GM19467 (cell line): ENCODE measurements around the gene LRRC49.

ENCODE experiments used
- ATAC-seq: cut with Tn5 transposase; IDR thresholded peaks from one replicate; pipeline ENCODE4 v1.9.1; 2021; ENCODE audit warnings: mild to moderate bottlenecking, moderate library complexity; ENCODE audit not compliant: unreplicated experiment

Gene LRRC49

DNA sequence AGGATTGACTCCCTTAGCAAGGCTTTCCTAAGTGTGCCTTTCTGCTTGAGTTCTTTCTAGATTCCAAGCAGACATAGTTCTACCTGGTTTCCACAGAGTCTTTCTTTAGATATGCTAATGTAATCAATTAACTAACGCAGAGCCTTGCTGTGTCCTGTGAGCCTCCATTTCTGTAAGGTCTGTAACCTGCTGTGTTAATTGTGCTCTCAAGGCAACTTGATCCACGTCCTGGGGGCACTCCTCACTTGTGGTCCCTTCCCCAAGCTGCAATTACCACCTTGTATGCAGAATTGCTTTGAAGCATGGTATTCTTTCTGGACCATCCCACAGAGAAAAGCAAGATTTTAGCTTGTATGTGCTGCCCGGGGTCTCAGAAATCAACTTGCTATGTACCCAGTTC is 193.2 kb downstream of the LRRC49 start:
- ATAC-seq, result no peak

DNA sequence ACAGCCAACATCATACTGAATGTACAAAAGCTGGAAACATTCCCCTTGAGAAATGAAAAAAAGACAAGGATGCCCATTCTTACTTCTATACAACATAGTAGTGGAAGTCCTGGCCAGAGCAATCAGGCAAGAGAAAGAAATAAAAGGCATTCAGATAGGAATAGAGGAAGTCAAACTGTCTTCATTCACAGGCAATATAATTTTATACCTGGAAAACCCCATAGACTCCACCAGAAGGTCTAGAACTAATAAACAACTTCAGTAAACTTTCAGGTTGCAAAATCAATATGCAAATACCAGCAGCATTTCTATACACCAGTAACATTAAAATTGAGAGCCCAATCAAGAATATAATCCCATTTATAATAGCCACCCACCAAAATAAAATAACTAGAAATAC is 195.5 kb downstream of the LRRC49 start:
- ATAC-seq, result no peak

DNA sequence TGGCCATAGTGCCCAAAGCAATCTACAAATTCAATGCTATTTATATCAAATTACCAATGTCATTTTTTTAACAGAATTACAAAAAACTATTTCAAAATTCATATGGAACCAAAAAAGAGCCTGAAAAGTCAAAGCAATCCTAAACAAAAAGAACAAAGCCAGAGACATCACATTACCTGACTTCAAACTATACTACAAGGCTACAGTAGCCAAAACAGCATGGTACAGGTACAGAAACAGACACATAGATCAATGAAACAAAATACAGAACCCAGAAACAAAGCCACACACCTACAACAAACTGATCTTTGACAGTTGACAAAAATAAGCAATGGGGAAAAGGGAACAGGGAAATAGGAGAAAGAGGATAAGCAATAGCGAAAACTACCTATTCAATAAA is 196.1 kb downstream of the LRRC49 start:
- ATAC-seq, result no peak

DNA sequence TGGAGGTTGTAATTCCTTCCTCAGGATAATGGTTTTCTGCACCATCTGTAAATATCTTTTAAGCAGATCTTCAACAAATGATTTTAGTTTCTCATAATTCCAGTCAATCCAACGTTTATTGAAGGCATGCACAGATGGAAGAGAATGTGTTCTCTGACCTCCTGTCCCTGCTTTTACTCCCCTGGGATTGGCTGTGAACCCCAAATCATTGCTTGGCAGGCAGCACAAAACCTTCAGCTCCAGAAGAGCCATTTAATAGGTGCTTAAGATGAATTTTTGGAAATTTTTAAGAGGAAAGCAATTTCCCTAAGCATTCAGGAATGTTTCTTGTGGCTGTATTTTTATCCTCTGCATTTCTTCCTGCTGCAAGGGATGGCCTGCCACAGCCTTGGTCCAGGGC is 197.2 kb downstream of the LRRC49 start:
- ATAC-seq, result no peak

DNA sequence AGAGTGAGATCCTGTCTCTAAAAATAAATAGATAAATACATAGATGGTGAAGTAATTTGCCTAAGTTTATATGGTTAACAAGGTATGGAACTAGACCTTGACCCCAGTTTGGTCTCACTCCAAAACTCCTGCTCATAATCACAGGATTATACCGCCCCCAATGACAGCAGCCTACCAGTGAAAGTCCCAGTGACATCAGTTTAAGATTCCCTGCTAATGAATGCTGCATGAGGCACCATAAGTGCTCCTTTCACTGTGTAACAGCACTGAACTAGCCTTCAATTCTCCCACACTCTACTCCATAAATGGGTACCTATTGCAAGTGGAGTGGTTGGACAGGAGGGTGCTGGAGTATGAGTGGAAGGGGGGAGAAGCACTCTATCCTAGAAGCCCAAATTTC is 199.0 kb downstream of the LRRC49 start:
- no peak for ATAC-seq

DNA sequence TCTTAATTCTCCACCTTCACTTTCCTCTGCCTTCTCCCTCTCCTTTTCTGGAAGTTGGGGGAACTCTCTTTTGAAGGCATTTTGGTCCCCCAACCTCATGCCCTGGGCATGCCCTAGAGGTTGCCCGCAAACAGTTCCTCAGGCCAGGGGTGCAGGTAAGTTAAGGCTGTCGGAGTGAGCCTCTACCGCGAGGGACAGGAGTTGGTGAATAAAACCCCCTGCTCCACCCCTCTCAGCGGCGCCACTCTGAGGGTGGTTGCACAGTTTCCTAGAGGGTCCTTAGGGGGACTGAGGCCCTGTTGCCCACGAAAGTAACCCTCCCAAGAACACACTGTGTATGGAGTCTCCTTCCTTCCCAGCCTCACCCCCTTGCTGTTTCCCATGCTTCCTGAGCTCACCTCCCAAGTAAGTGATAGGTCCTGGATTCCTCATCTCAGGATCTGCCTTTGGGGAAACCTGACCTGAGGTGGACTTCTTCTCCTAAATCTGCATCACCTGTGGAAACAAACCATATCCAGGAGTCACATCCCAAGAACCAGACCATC is 199.5 kb downstream of the LRRC49 start:
- no peak for ATAC-seq

DNA sequence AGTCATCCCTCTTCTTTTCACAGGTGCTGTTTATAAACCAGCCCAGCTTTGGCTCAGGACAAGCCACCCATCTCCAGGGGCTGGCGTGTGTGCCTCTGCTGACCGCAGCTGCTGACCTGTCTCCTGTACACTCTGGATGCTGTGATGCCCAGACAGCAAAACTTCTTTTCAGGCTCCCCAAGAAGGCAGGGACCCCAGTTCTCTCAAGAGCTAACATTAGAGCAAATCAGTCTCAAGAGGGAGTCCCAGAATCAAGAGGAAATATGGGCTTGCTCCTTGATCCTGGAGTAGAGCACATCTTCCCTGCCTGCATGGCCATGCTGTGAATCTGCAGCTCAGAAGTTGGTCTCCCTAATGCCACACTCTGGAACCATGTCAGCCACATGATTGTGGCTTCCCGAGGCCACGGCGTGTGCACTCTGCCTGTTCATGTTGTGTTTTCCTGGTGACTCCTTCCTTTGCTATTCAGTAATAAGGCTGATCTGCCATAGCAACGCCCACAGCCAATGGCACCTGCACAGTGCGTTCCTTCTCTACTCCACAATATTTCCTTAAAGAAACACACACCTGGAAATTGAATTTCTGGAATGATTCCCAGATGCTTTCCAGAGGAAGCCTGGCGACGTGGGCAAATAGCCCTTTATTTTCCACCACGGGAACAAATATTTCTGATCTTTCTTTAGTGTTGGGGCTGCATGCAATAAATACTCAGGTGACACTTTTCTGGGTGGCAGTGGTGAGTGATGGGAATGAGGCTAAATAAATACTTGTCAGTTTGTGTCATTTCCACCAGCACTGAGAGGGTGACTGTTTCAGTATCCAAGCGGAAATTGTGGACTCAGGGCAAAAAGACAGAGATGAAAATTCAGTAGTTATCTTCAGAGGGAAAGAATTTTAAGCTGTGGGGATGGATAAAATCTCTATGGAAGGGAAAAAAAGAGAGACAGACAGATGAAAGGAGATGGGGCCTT is 200.7 kb downstream of the LRRC49 start:
- ATAC-seq, result no peak

DNA sequence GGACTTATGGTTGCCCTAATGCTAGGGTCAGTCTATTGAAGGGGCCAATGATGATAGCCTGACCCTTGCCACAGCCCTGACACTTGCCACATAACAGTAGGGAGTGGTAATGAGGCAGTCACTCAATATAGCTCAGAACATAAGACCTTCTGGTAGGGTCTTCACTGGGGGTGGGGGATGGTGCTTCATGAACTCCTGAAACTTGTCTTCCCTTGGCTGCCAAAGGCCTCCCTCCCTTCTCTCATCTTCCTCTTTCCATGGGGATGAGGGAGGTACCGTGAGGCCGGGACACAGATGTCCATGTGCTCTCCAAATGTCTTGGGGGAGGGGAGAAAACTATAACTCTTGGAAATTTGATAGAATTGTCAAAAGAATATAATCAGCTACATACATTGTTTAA is 201.5 kb downstream of the LRRC49 start:
- ATAC-seq, result no peak

DNA sequence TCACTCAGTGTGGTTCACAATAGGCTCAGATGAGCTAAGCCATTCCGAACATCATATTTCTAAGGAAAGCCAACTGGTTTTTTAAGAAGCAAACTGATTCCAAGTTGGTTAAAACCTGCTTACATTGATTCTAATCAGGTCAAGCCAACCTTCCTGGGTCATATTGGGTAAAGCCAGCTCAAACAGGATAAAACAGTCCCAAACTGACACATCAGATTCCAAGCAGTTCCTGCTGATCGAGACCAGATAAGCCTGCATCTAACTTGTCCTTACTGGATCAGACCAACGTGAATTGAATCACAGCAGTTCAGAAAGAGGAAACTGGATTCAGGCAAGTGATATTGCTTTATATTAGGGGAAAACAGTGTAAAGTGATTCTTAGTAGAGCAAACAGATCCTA is 204.1 kb downstream of the LRRC49 start:
- no peak for ATAC-seq

DNA sequence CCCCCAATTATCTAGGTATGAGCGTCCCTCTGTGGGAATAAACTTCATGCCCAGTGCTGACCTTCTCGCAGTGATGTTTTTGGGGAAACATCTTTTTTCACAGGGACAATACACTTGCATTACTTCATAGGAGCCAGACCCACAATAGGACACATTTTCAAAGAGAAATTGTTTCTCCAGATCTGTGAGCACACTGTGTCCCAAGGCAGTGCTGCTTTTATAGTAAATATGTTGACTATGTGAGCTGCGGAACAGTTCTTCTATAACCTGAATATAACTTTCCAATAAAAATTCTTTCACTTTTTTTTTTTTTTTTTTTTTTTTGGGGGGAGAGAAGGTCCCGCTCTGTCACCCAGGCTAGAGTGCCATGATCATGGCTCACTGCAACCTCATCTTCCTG is 205.3 kb downstream of the LRRC49 start:
- no peak for ATAC-seq

DNA sequence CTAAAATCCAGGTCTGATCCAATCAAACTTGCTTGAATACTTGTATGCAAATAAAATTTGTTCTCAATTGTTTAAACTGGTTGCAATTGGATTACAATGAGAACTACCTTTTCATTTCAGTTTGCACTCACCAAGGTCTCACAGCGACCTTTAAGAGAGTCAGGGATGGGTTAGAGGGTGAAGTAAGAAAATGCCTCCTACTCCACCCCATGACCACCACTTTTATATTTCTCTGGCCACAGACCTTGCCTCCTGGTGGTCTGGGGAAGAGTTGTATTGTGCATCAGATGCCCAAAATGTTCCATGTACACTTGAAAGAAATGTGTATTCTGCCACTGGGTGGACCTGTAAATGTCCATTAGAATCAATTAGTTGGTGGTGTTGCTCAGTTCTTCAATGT is 206.3 kb downstream of the LRRC49 start:
- no peak for ATAC-seq
